ENCODE data around the gene KMT2C.

- TF ChIP-seq CTCF (conservative IDR thresholded peaks at IDR 0.05) (no peak), EZH2 (IDR thresholded peaks at IDR 0.05; ENCODE audit: low read depth) (no peak)
Measured at GRCh38 chr7:152193880-152194279, 241.9 kb downstream of the KMT2C start.
